Activated CD4-positive, CD25-positive, alpha-beta regulatory T cell treated with anti-CD3 and anti-CD28 coated beads, Interleukin-2, amount 50 U/mL, for 16 hours (primary cell): ENCODE measurements around the gene PLXNB3.
"Not testable (repeated sequence)": the region's sequence is repeated elsewhere in the genome, so short reads cannot be mapped to it uniquely, and the experiment has no call there.

Source experiments
- DNase-seq: peaks from one replicate; pipeline ENCODE4 v3.0.0-alpha.2; 2020; ENCODE audit warnings: low read depth, low spot score

The PLXNB3 gene

DNA sequence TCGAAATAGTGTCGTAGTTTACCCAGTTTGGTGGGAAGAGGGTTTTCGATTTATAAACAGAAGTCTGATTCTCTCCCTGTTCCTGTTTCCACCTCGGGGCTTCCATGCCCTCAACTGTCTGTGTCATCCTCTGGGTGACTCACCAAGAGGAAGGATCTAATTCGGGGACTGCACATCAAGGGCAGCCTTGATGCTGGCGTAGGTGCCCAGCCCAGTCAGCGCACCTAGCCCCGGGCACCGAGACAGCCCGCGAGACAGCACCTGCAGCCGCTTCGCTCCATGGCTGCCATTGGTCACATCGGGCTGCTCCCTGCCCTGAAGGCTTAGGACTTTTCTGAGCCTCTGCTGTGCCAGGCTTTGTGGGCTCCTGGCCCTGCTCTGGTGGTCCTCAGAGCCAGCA is 31.6 kb upstream of the PLXNB3 start:
- no peak for DNase-seq

DNA sequence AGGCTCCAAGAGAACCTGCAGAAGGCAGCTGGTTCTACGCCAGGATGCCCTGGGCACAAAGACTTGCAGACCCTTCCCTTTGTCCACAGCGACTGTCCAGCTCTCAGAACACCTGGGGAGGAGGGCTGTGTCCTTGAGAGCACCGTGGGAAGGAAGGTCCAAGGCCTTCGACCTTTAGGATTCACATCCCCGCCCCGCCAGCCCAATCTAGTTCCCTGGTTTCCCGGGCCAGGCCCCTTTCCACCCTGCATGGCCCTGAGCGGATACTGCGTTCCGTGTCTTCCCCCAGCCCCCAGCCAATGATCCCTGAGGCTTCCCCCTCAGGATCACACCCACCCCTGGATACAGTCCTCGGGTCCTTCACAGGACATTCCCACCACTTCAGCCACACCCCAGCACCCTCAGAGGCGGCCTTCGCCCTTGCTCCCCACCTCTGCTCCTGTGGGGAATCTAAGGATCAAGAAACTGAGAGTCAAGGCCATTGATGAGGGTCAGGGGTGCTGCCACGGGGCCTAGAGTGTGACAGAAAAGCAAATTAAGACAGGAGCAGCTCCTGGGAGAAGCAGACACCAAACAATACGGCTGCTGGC is 30.3 kb upstream of the PLXNB3 start:
- no peak for DNase-seq

DNA sequence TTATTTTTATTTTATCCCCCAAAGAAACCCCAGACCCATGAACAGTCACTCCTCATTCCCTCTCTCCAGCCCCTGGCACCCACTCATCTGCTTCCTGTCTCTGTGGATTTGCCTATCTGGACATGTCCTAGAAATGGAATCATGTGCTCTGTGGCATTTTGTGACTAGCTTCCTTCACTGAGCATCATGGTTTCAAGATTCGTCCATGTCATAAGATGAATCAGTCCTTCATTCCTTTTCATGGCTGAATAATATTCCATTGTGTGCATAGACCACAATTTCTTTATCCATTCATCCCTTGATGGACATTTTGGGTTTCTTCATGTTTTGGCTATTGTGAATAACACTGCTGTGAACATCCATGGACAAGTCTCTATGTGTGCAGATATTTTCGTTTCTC is 29.2 kb upstream of the PLXNB3 start:
- DNase-seq = no peak

DNA sequence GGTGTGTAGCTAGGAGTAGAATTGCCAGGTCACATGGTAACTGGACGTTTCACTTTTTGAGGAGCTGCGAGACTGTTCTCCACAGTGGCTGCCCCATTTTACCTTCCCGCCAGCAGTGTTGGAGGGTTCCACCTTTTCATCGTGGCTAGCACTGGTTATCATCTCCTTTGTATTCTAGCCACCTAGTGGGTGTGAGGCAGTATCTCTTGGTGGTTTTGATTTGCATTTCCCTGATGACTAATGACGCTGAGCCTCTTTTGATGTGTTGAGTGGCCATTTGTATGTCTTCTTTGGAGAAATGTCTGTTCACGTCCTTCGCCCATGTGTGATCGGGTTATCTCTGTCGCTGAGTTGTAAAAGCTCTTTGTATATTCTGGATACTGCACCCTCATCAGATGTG is 28.8 kb upstream of the PLXNB3 start:
- DNase-seq = no peak

DNA sequence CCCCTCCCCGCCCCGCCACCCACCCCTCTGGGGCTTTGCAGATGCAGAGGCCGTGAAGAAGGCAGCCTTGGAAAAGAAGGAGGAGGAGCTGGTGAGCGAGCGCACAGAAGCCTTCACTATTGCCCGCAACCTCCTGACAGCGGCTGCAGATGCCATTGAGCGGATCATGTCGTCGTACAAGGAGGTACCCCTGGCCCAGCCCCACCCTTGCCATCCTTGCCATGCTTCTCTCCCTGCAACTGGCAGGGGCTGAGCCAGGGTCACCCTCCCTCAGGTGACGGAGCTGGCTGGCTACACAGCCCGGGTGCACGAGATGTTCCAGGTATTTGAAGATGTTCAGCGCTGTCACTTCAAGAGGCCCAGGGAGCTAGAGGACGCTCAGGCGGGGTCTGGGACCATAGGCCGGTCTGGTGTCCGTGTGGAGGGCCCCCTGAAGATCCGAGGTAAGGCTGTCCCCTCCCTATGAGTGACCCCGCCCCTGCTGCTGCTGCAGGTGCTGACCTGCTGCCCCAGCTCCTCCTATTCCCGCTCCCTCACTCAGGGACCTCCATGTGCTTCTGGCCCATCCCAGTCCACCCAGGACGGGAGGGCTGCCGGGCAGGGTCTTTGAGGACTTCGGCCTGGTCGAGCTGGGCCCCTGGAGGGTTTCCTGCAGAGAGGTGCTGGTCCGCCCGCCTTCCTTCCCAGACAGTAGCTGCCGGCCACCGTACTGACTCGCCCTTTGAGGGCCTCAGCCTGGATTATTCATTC is 27.8 kb upstream of the PLXNB3 start:
- DNase-seq = no peak

DNA sequence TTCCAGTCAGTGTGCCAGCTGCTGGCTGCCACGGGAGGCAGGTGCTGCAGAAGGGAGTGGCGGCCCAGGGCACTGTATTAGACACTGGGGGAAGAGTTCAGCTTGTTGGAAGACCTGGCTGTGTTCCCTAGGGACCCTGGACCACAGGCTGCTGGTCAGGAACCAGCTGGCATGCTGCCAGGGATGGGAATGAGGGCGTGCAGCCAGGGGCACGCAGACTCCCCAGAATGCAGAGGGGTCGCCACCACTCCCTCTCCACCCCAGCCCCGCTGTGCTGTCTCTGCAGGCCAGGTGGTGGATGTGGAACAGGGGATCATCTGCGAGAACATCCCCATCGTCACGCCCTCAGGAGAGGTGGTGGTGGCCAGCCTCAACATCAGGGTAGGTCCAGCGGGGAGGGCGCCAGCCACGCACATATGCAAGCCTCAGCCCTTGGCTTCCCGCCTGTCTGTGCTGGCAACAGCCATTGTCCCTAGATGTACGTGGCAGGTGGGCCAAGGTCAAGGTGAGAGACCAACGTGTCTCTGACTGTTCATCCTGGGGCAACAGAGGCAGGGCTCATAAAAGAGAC is 27.1 kb upstream of the PLXNB3 start:
- DNase-seq = no peak

DNA sequence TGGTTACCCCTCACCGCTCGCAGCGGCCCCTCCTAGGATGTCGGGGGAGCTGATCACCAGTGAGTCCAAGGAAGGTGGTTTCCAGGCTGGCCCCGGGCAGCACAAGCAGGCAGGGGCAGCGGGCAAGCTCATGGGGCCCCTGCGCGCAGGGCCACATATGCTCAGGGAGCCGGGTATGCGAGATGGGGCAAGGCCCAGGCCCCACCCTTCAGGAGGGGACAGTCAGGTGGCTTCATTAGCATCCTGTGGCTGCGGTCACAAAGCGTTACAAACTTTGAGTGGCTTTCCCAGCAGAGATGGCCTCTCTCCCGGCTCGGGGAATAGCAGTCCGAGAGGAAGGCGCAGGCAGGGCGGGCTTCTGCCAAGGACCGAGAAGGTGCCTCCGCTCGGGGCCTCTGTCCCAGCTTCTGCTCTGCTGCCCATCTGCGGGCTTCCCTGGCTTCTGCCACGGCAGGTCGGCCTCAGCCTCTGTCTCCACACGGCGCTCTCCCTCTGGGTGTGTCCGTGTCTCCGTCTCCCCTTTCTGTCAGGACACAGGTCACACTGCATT is 25.9 kb upstream of the PLXNB3 start:
- no peak for DNase-seq

DNA sequence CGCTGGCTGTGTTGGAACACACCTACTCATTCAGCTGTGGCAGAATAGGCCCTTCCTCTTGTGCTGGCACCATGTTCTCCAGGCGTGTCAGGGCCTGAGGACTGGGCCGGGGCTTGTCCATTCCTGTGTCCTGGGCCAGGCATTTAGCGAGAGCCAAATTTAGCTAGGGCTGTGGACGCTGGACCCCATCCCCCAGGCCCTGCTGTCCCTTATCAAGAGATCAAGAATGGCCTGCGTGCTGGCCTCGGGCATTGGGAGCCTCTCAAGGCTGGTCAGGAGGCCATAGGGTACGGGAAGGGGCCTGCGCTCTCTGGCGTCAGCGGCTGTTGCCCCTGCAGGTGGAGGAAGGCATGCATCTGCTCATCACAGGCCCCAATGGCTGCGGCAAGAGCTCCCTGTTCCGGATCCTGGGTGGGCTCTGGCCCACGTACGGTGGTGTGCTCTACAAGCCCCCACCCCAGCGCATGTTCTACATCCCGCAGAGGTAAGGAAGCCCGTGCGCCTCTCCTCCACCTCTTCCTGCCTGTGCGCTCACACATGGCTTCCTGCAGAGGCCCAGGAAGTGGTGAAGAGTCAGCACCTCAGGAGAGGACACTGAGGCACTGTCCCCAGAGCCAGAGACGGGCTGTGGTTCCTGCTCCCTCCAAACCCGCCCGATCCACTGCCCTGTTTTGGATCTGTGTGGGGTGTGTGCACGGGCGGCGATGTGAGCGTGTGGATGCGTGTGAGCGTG is 24.1 kb upstream of the PLXNB3 start:
- DNase-seq = no peak

DNA sequence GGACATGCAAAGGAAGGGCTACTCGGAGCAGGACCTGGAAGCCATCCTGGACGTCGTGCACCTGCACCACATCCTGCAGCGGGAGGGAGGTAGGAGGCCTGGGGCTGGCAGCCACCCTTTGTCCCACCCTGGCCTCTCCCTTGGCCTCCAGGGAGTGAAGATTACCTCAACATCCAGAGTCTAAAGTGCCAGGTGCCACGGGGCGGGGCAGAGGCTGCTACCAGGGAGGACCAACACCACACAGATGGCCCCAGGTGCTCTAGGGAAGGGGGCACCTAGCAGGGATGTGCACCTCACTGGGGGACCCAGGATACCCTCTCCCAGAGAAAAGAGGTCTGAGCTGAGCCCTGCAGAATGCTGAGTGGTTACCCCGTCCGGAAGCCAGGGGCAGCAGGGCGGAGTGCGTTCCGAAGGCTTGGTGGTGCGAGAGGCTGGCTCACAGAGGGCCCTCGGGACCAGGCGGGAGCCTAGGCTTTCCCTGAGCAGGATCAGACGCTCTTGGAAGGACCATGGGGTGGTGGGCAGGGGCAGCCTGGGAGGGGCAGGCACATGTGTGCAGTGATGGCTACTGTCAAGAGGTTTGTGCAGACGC is 23.3 kb upstream of the PLXNB3 start:
- DNase-seq = no peak

DNA sequence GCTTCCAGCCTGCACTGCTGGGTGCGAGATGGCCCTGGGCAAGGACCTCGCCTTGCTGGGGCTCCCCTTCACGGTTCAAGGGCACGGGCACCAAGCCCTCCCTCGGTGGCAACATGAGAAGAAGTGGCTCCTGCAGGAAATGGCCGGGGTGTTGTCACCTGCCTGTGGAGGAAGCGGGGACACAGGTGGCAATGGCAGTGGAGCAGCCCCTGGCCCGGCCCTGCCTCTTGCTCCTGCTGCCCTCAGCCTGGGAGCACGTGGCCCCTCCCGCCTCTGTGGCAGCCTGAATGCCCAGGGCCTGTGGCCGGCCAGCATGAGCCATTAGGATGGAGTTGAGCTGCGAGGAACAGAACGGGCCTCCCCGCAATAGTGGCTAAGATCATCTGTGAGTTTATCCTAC is 22.6 kb upstream of the PLXNB3 start:
- no peak for DNase-seq

DNA sequence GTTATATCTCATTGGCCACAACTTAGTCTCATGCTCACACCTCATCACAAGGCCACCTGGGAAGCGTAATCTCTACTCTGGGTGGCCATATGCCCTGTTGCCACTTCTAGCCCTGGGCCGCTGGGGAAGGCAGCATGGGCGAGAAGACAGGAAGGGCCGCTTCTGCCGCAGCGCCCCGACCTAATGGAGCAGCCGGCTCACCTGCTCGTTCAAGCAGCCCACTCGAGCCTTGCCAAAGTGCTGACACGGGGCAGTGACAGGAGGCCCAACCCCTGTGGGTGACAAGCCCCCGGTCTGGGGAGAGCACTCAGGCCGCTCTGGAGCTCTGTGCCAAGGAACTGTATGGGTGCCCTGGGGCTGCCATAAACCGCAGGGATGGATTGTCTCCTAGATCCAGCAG is 21.9 kb upstream of the PLXNB3 start:
- not testable (repeated sequence) for DNase-seq

DNA sequence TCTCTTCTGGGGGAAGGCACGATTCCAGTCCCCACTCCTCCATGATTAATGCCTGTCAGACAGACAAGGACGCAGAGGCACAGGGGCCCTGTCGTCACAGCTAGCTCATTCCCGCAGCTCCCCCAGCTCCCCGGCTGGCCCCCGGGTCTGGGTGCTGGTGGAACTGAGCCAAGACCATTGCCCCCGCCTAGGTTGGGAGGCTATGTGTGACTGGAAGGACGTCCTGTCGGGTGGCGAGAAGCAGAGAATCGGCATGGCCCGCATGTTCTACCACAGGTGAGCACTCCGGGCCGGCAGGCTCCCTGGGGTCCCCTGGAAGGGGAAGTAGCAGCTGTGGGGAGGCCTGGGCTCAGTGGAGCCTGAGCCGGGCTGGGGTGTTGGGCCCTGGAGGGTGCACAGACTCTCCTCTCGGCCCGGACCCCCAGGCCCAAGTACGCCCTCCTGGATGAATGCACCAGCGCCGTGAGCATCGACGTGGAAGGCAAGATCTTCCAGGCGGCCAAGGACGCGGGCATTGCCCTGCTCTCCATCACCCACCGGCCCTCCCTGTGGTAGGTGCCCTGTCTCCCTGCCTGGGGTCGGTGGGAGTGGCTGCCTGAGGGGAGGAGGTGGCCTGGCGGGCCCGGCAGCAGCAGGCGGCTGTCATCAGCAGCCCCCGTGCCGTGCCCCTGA is 21.1 kb upstream of the PLXNB3 start:
- not testable (repeated sequence) for DNase-seq

DNA sequence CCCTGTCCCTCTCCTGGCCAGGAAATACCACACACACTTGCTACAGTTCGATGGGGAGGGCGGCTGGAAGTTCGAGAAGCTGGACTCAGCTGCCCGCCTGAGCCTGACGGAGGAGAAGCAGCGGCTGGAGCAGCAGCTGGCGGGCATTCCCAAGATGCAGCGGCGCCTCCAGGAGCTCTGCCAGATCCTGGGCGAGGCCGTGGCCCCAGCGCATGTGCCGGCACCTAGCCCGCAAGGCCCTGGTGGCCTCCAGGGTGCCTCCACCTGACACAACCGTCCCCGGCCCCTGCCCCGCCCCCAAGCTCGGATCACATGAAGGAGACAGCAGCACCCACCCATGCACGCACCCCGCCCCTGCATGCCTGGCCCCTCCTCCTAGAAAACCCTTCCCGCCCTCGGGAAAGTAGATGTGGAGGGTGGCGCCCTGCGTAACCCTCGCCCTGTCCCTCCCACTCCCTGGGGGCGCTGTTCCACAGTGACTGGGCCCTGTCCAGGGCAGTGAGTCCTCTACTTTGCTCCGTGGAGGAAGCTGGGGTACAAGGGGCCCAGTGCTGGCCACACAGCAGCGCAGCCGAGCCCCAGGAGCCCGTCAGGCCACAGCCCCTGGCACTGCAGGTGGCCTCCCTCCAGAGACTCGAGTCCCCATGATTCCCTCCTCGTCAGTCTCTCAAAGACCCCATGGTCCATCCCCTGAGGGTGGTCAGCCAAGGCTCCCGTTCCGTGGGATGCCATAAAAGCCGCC is 20.4 kb upstream of the PLXNB3 start:
- not testable (repeated sequence) for DNase-seq

DNA sequence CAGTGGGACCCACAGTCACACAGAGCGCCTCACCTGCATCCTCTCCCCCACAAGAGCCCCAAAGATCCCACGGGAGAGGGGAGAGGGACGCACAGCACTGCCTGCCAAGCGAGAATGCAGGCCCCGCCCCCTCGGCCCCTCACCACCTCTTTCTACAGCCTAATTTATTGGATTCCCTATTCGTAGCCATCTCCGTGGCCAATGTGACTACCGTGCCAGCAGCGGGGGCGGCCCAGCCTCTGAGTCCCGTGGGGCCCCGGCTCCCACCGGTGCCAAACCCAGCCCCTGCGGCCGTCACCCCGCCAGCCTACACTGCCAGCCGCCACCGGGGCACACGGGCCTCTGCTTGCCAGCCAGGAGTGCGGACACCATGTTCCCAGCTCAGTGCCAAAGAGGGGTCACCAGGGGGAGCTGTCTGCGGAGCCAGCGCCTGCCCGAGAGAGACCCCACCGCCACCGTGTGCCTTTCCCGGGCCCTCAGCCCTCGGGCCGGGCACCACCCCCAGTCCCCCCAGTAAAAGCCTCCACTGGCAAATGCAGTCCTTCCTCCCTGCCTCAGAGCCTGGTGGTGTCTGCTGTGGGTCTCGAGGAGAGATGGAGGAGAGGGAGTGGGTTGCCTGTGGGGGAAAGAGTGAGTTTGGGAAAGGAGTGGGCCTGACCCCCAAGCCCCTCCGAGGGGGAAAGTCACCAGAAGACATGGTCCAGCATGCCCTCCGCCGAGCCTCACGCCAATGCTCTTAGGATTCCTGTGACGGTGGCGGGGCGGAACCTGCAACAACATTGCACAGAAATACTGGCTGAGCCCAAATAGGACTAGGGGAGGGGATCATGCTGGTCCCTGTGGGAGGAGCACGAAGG is 19.6 kb upstream of the PLXNB3 start:
- DNase-seq = no peak

DNA sequence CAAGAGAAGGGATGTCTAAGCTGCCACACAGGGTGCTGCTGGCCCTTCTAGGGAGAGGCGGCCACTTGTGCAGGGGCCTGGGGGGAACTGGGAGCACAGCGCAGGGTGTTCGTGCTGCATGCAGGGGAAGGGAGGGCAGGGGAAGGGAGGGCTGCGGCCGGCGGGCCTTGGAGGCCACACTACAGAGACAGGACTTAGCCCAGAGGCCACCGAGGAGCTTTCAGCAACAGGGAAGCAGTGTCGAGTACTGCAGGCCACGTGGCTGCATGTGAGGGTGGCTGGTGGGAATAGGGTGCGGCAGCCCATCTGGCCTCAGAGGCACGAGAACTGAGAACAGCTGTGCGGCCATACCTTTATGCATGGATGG is 19.0 kb upstream of the PLXNB3 start:
- DNase-seq = not testable (repeated sequence)

DNA sequence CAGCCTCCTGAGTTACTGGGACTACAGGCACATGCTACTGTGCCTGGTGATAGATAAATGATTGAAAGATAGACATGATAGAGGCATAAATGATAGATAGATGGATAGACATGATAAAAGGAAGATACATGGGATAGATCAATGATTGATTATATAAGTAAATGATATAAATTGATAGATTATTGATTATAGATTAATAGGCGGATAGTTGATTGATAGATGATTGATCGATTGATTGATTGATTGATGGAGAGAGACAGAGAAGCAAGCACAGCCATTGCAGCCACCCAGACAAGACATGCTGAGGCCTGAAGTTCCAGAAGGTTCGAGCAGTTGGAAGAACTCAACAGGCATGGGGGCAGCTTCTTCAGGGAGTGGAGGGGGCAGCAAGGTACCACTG is 17.7 kb upstream of the PLXNB3 start:
- DNase-seq = no peak

DNA sequence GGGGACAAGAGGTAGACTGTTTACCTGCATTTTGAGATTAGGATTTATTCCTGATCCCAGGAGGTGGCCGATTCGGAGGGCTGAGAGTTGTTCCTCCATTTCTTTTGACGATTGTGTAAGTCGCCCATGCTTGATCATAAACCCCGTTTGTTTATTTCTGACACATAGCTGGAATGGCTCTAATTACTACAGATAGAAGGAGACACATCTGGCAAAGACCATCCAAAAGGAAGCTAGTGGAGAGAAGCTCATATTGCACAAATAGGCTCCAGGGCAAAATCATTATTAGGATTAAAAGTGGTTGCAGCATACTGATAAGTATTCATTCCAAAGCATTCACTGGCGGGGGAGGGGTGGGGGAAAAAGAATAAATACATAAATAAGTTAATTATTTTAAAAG is 17.1 kb upstream of the PLXNB3 start:
- DNase-seq = not testable (repeated sequence)

DNA sequence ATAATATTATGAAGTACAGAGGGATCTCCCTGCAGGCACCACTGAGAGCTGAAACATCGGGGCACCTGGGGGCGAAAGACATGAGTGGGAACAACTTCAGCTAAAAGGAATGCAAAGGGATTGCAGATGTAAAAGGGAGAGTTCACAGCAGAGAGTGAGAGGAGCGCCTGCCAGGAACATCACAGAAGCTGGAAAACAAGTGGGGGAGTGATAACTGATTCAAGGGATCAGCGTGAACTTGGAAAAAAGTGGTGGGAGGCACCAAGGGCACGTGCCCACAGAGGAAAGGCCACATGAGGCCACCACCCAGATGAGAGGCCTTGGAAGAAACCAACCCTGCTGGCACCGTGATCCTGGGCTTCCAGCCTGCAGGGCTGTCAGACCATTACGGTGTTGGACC is 15.0 kb upstream of the PLXNB3 start:
- DNase-seq = not testable (repeated sequence)

DNA sequence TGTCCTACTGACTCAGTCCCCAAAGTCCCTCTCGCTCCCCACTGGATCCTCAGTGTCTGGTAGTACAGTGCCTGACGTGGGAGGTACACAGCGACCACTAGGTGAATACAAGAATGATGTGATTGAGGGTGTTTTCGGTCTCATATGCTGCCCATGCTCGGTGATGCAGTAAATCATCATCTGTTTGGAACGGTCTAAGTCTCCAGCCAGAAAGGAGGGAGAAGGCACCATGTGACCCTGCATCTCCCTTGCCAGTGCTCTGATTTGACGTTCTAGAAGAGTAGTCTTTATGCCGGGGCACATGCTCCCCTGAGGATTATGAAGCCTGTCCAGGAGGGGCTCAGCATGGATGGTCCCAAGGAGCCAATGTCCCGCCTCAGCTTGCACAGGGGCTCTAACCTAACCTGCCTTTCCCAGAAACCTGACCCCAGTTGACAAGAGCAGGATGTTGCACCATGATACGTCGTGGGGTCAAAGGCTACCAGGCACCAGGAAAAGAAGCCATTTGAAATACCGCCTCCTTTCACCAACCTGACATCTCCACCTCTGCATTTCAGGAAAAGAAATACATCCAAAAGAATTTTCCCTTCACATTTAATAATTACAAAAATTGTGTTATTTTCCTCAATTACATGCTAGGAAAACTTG is 13.8 kb upstream of the PLXNB3 start:
- no peak for DNase-seq
